ENCODE data around the gene ATXN7L3B. TPM values are rescaled to one million over a fixed set of nuclear protein-coding genes. Genes with fewer than 3 reads are reported as not detected.
"Not testable (repeated sequence)": the region's sequence is repeated elsewhere in the genome, so short reads cannot be mapped to it uniquely, and the experiment has no call there.

Gene ATXN7L3B, protein sequence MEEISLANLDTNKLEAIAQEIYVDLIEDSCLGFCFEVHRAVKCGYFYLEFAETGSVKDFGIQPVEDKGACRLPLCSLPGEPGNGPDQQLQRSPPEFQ
- total RNA-seq (39.4 TPM), polyA plus RNA-seq (10 to 100 TPM; 24.1 to 39.3 (median 34.6) TPM)

- Histone ChIP-seq H3K36me3 (ENCODE audit: control insufficient read depth, insufficient read depth, low read length) (peaks cover 20% of the 10 kb centered on the region), H3K27ac (ENCODE audit: insufficient read depth, low read length, poor library complexity, severe bottlenecking) (peak within 1 kb of the TSS; percentile 95), H3K27me3 (ENCODE audit: control insufficient read depth, insufficient read depth, low read length) (no peaks in the 10 kb centered on the region), H3K4me1 (ENCODE audit: control insufficient read depth, insufficient read depth, low read length, poor library complexity, severe bottlenecking) (peaks cover 42% of the 10 kb centered on the region), H3K4me3 (ENCODE audit: low read depth, low read length) (peak within 1 kb of the TSS; percentile 92), H3K9me3 (ENCODE audit: control insufficient read depth in 2 of 2, low read length in 2 of 2) (no peaks in the 10 kb centered on the region)
- peaks cover 4% of the 10 kb centered on the region for H3K27me3 Mint-ChIP-seq
- peak within 1 kb of the TSS; percentile 94 to 95 (median 94) for H3K4me3 Mint-ChIP-seq
- ATAC-seq (ENCODE audit: low read depth in 2 of 2) (peak; percentile 96), DNase-seq (peak; percentile 91 to 97 (median 96))
- peaks cover 35% of the 10 kb centered on the region for H3K36me3 Mint-ChIP-seq
- H3K9me3 Mint-ChIP-seq = no peaks in the 10 kb centered on the region
- peak within 1 kb of the TSS; percentile 98 to 100 (median 99) for H3K27ac Mint-ChIP-seq
- H3K4me1 Mint-ChIP-seq = peaks cover 43 to 65% (median 52%) of the 10 kb centered on the region in 4 donors
Observed at GRCh38 chr12:74537707-74538385, at the start of gene ATXN7L3B. TSS of gene ATXN7L3B (plus strand) at chr12:74537835. CDS start at chr12:74538113, 278 bp downstream.

GRCh38 chr12:74488134-74488533, 49.5 kb upstream of the ATXN7L3B start:
- Mint-ChIP-seq H3K27ac (no peak overlapping the region), H3K4me3 (no peak overlapping the region), H3K27me3 (peaks cover 7% of the 10 kb centered on the region), H3K9me3 (no peaks in the 10 kb centered on the region), H3K36me3 (no peaks in the 10 kb centered on the region), H3K4me1 (peaks cover 4 to 7% (median 5%) of the 10 kb centered on the region in 4 donors)
- Histone ChIP-seq H3K27ac (ENCODE audit: insufficient read depth, low read length, poor library complexity, severe bottlenecking) (no peak overlapping the region), H3K36me3 (ENCODE audit: control insufficient read depth, insufficient read depth, low read length) (no peaks in the 10 kb centered on the region), H3K4me3 (ENCODE audit: low read depth, low read length) (no peak overlapping the region), H3K27me3 (ENCODE audit: control insufficient read depth, insufficient read depth, low read length) (no peaks in the 10 kb centered on the region), H3K4me1 (ENCODE audit: control insufficient read depth, insufficient read depth, low read length, poor library complexity, severe bottlenecking) (no peaks in the 10 kb centered on the region), H3K9me3 (ENCODE audit: control insufficient read depth in 2 of 2, low read length in 2 of 2) (no peaks in the 10 kb centered on the region)
- DNase-seq = no peak
- no peak for ATAC-seq (ENCODE audit: low read depth in 2 of 2)

GRCh38 chr12:74489543-74489942, 48.1 kb upstream of the ATXN7L3B start:
- H3K9me3 Mint-ChIP-seq = no peaks in the 10 kb centered on the region
- Histone ChIP-seq H3K27me3 (ENCODE audit: control insufficient read depth, insufficient read depth, low read length) (no peaks in the 10 kb centered on the region), H3K4me1 (ENCODE audit: control insufficient read depth, insufficient read depth, low read length, poor library complexity, severe bottlenecking) (no peaks in the 10 kb centered on the region), H3K27ac (ENCODE audit: insufficient read depth, low read length, poor library complexity, severe bottlenecking) (no peak overlapping the region), H3K36me3 (ENCODE audit: control insufficient read depth, insufficient read depth, low read length) (no peaks in the 10 kb centered on the region), H3K4me3 (ENCODE audit: low read depth, low read length) (no peak overlapping the region), H3K9me3 (ENCODE audit: control insufficient read depth in 2 of 2, low read length in 2 of 2) (no peaks in the 10 kb centered on the region)
- H3K36me3 Mint-ChIP-seq = no peaks in the 10 kb centered on the region
- peaks cover 7% of the 10 kb centered on the region for H3K27me3 Mint-ChIP-seq
- DNase-seq (no peak), ATAC-seq (ENCODE audit: low read depth in 2 of 2) (no peak)
- H3K4me3 Mint-ChIP-seq = no peak overlapping the region
- H3K27ac Mint-ChIP-seq = no peak overlapping the region
- H3K4me1 Mint-ChIP-seq = peaks cover 4 to 7% (median 5%) of the 10 kb centered on the region in 4 donors

GRCh38 chr12:74490390-74491064, 47.1 kb upstream of the ATXN7L3B start:
- Mint-ChIP-seq H3K9me3 (no peaks in the 10 kb centered on the region), H3K36me3 (no peaks in the 10 kb centered on the region), H3K27ac (peak overlapping the region in 1 of 3 donors; percentile 36), H3K27me3 (peaks cover 7% of the 10 kb centered on the region), H3K4me1 (peaks cover 4 to 7% (median 5%) of the 10 kb centered on the region in 4 donors), H3K4me3 (peak overlapping the region in 2 of 4 donors; percentile 60 to 67)
- Histone ChIP-seq H3K36me3 (ENCODE audit: control insufficient read depth, insufficient read depth, low read length) (no peaks in the 10 kb centered on the region), H3K9me3 (ENCODE audit: control insufficient read depth in 2 of 2, low read length in 2 of 2) (no peaks in the 10 kb centered on the region), H3K4me3 (ENCODE audit: low read depth, low read length) (peak overlapping the region; percentile 80), H3K27me3 (ENCODE audit: control insufficient read depth, insufficient read depth, low read length) (no peaks in the 10 kb centered on the region), H3K4me1 (ENCODE audit: control insufficient read depth, insufficient read depth, low read length, poor library complexity, severe bottlenecking) (no peaks in the 10 kb centered on the region), H3K27ac (ENCODE audit: insufficient read depth, low read length, poor library complexity, severe bottlenecking) (no peak overlapping the region)
- ATAC-seq (ENCODE audit: low read depth in 2 of 2) = peak in 1 of 2 donors; percentile 69
- DNase-seq = peak in 1 of 3 donors; percentile 15

- no peaks in the 10 kb centered on the region for H3K36me3 Mint-ChIP-seq
- H3K27me3 Mint-ChIP-seq = peaks cover 7% of the 10 kb centered on the region
- Histone ChIP-seq H3K27ac (ENCODE audit: insufficient read depth, low read length, poor library complexity, severe bottlenecking) (no peak overlapping the region), H3K4me1 (ENCODE audit: control insufficient read depth, insufficient read depth, low read length, poor library complexity, severe bottlenecking) (no peaks in the 10 kb centered on the region), H3K9me3 (ENCODE audit: control insufficient read depth in 2 of 2, low read length in 2 of 2) (no peaks in the 10 kb centered on the region), H3K36me3 (ENCODE audit: control insufficient read depth, insufficient read depth, low read length) (no peaks in the 10 kb centered on the region), H3K27me3 (ENCODE audit: control insufficient read depth, insufficient read depth, low read length) (no peaks in the 10 kb centered on the region), H3K4me3 (ENCODE audit: low read depth, low read length) (no peak overlapping the region)
- no peaks in the 10 kb centered on the region for H3K9me3 Mint-ChIP-seq
- no peak overlapping the region for H3K27ac Mint-ChIP-seq
- DNase-seq = no peak
- no peak for ATAC-seq (ENCODE audit: low read depth in 2 of 2)
- H3K4me1 Mint-ChIP-seq = peaks cover 4 to 7% (median 5%) of the 10 kb centered on the region in 4 donors
- no peak overlapping the region for H3K4me3 Mint-ChIP-seq
Observed at GRCh38 chr12:74491374-74491773, 46.3 kb upstream of the ATXN7L3B start.

GRCh38 chr12:74499192-74499591, 38.4 kb upstream of the ATXN7L3B start:
- H3K36me3 ChIP-seq (ENCODE audit: control insufficient read depth, insufficient read depth, low read length) = no peaks in the 10 kb centered on the region
- Mint-ChIP-seq H3K27me3 (peaks cover 5% of the 10 kb centered on the region), H3K4me3 (no peak overlapping the region), H3K27ac (no peak overlapping the region), H3K36me3 (no peaks in the 10 kb centered on the region), H3K4me1 (no peaks in the 10 kb centered on the region), H3K9me3 (peaks cover 0 to 4% (median 2%) of the 10 kb centered on the region in 7 donors)
- H3K9me3 ChIP-seq (ENCODE audit: control insufficient read depth in 2 of 2, low read length in 2 of 2) = no peaks in the 10 kb centered on the region
- H3K4me1 ChIP-seq (ENCODE audit: control insufficient read depth, insufficient read depth, low read length, poor library complexity, severe bottlenecking) = no peaks in the 10 kb centered on the region
- no peak overlapping the region for H3K27ac ChIP-seq (ENCODE audit: insufficient read depth, low read length, poor library complexity, severe bottlenecking)
- DNase-seq (no peak), ATAC-seq (ENCODE audit: low read depth in 2 of 2) (no peak)
- no peaks in the 10 kb centered on the region for H3K27me3 ChIP-seq (ENCODE audit: control insufficient read depth, insufficient read depth, low read length)
- no peak overlapping the region for H3K4me3 ChIP-seq (ENCODE audit: low read depth, low read length)

GRCh38 chr12:74508873-74509657, 28.6 kb upstream of the ATXN7L3B start:
- DNase-seq; H3K4me3 ChIP-seq (ENCODE audit: low read depth, low read length); H3K9me3 Mint-ChIP-seq; H3K36me3 ChIP-seq (ENCODE audit: control insufficient read depth, insufficient read depth, low read length); H3K27ac Mint-ChIP-seq; ATAC-seq (ENCODE audit: low read depth in 2 of 2); H3K27ac ChIP-seq (ENCODE audit: insufficient read depth, low read length, poor library complexity, severe bottlenecking); H3K27me3 ChIP-seq (ENCODE audit: control insufficient read depth, insufficient read depth, low read length); H3K36me3 Mint-ChIP-seq; H3K9me3 ChIP-seq (ENCODE audit: control insufficient read depth in 2 of 2, low read length in 2 of 2); H3K4me1 ChIP-seq (ENCODE audit: control insufficient read depth, insufficient read depth, low read length, poor library complexity, severe bottlenecking); H3K27me3 Mint-ChIP-seq; H3K4me3 Mint-ChIP-seq; H3K4me1 Mint-ChIP-seq: not testable (repeated sequence)

Data from CD4-positive, CD25-positive, alpha-beta regulatory T cell (primary cell).